NCI-H82 (cell line): ENCODE results near the gene NFIA.

Experiments used
- DNase-seq: peaks from one replicate; lab custom pipeline; 2025; lab: John Stamatoyannopoulos, UW

The NFIA gene

GRCh38 chr1:61334718-61335589 lies 252.6 kb downstream of the NFIA start:
- DNase-seq: peak; percentile 34

DNA sequence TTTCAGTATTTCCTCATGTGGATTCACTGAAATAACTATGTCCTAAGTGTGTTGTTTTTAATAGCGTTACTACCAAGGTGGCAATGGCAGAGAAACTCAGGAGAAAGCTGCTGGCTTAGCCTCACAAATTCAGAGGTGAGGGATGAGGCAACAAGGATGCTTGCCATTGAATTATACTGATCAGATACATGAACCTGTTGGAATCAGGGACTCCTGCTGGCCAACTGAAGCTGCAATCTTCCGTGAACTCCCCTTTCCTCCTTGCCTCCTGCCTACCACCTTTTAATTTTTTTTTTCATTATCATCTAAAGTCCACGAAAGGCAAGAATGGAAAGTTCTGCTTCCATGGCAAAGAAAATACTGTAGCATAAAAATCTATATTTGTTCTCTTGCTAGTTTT lies 254.7 kb downstream of the NFIA start:
- DNase-seq: peak; percentile 9

DNA sequence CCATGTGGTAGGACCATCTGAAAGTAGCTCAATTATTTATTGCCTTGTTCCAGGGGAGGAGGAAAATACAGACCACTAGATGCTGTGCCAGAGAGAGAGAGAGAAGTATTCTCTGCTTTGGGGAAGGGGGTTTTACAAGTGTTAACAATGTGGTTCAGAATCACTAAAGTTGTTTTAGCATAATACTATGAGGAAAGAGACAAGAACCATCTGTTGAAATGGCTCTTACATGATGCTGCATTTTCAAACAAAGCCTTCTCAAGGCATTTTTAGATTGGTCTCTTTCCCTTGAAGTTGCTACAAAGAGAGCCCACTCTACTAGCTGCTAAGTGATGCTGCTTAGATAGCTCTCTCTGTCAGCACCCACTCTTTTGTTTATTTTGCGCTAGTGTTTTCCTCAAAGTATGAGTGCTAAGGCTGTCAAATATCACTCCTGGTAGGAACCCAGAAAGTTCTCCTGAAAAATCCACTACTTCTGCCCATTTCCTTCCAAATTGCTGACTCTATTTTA lies 255.1 kb downstream of the NFIA start:
- DNase-seq: no peak

GRCh38 chr1:61337981-61338848 lies 255.9 kb downstream of the NFIA start:
- peak; percentile 40 for DNase-seq

DNA sequence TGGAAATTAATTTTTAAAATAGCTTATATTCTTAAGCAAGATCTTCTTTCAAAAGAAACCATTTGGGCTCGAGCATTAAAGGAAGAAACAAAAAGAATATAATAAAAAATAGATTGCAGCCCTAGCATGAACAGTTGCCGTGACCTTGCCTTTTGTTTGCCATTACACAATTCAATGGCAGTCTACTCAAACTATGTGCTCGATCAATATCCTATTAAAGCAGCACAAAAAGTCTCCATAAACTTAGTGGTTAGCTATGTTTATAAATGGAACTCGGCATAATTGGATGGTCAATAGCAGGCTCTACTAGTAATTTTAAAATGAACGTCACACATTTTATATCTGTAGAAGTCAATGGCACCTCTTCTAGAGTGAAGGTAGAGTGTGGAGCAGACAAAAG lies 256.5 kb downstream of the NFIA start:
- no peak for DNase-seq

DNA sequence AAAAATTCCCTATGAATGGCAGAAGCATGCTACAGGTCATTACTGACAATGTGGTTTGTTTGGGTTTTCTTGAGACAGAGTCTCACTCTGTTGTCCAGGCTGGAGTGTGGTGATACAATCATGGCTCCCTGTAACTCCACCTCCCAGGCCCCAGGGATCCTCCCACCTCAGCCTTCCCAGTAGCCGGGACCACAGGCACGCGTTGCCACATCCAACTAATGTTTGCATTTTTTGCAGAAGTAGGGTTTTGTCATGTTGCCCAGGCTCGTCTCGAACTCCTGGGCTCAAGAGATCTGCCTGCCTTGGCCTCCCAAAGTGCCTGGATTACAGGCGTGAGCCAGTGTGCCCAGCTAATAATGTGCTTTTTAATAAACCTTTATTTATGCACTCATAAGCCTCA lies 259.1 kb downstream of the NFIA start:
- DNase-seq: no peak

- DNase-seq: no peak
Observed at GRCh38 chr1:61343734-61344420, 261.5 kb downstream of the NFIA start.

GRCh38 chr1:61344696-61345095 lies 262.3 kb downstream of the NFIA start:
- no peak for DNase-seq

GRCh38 chr1:61348025-61348665 lies 265.8 kb downstream of the NFIA start:
- DNase-seq: no peak

DNA sequence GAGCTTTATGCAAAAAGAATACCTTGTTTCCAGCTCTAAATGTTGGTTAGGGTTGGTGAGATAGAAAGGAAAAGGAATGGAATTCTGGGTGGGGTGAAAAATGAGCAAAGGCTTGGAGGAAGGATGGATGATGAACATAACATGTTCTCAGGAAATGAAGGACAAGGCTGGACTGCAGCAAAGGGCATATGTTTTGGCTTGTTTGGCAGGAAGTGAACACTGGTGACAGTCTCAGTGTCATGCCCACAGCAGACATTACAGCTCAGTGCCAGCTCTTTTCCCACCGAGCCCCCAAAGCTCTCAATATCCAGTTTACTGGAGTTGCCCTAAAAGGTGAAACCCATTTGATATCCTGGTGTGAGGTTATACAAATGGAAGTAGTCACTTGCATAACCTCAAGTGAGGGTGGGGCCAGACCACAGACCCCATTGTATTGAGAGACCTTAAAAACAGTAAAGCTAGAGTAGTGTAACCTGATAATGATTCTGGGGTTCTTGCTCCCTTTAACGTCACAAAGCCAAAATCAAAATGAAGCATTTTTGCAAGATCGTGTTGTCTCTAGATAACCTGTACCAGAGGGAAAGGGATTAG lies 270.6 kb downstream of the NFIA start:
- DNase-seq: peak; percentile 35

GRCh38 chr1:61353797-61354406 lies 271.5 kb downstream of the NFIA start:
- DNase-seq: no peak

DNA sequence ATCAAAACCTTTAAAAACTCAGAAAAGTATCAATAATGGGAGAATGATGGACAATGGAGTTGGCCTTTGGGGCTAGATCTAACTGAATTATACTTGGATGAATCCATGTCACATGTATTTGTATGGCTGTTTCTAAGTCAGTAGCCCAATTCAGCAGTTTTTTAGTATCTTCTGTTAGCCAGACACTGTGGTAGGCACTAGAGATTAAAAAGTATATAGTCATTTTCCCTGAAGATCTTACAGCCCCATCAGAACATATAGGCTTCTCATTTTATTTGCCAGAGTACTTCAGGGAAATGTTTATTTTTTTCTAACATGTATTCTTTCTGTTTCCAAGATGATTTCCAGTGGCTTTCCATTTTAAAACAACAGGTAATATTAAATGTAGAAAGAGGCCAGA lies 273.7 kb downstream of the NFIA start:
- DNase-seq: no peak

GRCh38 chr1:61356995-61357394 lies 274.6 kb downstream of the NFIA start:
- DNase-seq: no peak

DNA sequence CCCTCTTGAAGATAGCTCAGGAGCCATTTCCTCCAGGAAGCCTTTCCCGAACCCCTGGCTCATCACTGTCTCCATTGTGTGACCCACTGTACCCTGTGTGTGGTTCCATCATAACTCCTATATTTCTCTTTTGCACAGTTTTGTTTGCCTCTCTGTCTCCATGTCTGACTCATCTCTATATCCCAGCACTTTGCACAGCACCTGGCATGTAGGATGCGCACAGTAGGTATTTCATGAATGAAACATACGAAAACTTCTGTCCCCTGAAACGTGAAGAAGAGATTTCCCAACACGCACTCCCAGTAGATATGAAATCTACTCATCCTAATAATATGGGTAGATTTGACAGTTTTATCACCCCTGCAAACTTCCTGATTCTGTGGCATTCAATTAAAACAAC lies 275.2 kb downstream of the NFIA start:
- DNase-seq: no peak

DNA sequence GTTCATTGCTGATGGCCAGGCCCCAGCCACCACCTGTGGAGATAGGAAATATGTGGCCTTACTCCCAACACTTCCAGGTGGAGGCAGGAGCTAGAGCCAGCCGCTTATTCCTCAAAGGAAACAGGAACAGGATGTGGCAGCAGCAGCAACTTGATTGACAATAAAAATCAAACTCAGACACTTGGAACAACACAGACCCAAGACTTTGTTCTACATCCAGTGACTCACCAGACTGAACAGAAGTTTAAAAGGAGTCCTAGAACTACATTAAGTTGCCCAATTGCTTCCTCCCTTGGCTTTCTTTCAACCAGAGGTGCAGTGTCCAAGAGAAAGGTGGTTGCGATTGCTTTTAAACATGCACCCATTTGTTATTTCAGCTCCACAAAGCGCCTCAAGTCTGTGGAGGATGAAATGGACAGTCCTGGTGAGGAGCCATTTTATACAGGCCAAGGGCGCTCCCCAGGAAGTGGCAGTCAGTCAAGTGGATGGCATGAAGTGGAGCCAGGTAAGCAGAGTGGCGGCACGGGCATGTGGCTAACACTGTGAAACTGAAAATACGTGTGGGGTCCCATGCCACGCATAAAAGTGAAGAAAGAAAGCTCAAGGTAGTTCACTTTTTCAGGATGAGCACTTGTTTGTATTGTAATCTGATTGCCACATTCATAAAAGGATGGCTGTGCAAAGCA lies 276.6 kb downstream of the NFIA start:
- no peak for DNase-seq

DNA sequence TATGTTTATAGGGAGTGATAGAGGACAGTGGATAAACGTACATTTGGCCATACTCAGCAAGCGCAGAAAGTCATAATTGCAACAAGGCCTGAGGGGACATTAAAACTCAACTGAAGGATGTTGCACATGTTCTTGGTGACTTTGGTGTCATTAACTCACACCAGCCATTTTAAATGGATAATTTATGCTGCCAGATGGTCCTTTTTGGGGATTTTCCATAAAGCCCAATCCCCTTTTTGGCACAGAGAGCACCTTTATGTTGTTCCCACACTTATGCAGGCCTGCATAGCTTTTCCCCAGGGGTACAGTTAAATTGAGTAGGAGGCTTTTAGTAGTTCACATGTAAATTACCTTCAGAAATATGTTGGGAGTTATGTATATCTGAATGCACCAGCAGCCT lies 279.6 kb downstream of the NFIA start:
- peak; percentile 53 for DNase-seq

DNA sequence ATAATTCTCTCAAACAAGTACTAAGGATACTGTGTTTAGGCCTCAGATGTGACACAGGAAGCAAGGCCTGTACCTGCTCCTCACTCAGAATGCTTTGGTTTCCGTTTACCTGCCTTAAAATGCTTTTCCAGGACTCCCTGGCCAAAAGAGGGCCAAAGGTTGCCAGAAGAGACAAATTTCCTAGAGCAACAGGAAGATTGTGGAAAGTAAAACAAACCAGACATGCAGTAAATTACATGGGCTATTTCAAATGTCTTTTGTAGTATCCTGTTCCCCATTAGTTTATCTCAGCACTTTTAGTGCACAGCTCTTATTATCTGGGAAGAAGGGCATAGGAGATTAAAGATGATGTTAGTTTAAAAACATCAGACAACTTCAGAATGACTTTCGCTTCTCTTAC lies 280.0 kb downstream of the NFIA start:
- no peak for DNase-seq

GRCh38 chr1:61368366-61368765 lies 286.0 kb downstream of the NFIA start:
- no peak for DNase-seq

- DNase-seq: peak; percentile 37
Observed at GRCh38 chr1:61368876-61369275, 286.5 kb downstream of the NFIA start.

DNA sequence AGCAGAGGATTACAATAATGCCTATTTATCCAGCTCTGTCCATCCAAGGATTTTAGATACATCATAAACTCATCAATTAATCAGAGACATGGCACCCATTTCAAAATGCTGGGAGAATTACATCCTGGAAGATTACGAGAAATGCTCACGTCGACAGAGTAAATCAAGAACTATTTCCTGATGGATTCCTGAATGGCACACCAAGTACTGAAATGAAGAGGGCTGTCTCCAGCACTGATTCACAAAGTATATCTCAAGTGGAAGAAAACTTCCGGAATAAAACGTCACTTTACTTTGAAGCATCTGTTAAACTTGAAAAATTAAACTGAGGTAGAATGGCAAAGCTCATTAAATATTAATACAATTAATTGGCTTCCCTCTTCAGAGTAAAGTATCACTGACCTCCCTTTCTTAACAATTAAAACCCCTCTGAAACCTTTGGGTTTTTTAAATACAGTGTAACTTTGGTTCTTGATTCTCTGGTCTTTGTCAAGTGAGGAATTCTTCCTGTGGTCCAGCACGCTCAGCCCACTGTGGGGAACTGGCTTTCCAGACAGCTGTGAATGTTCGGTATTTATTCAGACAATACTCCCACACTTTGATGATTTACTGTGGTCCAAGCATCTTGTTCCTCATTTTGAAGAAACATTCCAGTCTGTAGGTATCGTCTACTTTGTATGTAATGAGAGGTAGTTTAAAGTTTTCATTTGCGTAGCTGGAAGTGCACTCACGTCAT lies 288.0 kb downstream of the NFIA start:
- DNase-seq: peak; percentile 84
